Measurements from ENCODE around the gene FCF1.
"Not testable (repeated sequence)": the region's sequence is repeated elsewhere in the genome, so short reads cannot be mapped to it uniquely, and the experiment has no call there.

FCF1 gene

DNA sequence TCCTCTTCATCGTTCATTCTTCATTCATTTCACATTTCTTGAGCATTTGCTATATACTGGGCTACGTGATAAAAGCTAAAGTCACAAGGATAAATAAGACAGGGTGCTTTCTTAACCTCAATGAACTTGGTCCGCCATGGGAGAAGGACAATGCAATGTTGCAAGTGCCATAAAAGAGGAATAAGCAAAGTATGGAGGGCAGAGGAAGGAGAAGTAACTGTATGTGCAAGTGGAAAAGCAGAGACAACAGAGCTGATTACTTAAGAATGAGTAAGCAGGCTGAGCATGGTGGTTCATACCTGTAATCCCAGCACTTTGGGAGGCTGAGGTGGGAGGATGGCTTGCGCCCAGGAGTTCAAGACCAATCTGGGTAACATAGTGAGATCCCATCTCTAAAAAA is 14.5 kb upstream of the FCF1 start:
- no peak for DNase-seq (ENCODE audit: low read depth in 2 of 2)

DNA sequence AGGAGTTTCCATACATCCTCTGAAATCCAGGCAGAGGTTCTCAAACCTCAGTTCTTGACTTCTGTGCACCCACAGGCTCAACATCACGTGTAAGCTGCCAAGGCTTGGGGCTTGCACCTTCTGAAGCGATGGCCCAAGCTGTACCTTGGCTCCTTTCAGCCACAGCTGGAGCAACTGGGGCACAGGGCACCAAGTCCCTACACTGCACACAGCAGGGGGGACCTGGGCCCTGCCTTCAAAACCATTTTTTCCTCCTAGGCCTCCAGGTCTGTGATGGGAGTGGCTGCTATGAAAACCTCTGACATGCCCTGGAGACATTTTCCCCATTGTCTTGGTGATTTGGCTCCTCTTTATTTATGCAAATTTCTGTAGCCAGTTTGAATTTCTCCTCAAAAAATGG is 10.7 kb upstream of the FCF1 start:
- DNase-seq (ENCODE audit: low read depth in 2 of 2), result no peak

DNA sequence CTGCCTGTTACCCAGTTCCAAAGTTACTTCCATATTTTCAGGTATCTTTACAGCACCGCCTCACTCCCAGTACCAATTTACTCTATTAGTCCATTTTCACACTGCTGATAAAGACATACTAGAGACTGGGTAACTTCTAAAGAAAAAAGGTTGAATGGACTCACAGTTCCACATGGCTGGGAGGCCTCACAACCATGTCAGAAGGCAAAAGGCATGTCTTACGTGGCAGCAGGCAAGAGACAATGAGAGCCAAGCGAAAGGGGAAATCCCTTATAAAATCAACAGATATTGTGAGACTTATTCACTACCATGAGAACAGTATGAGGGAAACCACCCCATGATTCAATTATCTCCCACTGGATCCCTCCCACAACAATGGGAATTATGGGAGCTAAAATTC is 9.9 kb upstream of the FCF1 start:
- DNase-seq (ENCODE audit: low read depth in 2 of 2), result no peak

DNA sequence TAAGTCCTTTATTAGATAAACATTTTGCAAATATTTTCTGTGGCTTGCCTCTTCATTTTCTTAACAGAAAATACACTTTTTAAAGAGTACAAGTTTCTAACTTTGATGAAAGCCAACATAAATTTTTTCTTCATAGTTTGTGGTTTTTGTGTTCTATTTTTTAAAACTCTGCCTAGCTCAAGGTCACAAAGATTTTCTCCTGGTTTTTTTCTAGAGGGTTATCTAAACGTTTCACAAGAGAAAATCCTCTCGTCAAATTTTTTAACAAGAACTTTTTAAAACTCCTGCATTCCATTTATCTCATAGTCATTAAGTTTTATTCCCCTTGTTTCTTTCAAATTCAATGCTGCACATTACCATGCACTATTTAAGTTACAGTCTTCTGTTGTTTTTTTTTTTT is 8.3 kb upstream of the FCF1 start:
- DNase-seq (ENCODE audit: low read depth in 2 of 2), result no peak

DNA sequence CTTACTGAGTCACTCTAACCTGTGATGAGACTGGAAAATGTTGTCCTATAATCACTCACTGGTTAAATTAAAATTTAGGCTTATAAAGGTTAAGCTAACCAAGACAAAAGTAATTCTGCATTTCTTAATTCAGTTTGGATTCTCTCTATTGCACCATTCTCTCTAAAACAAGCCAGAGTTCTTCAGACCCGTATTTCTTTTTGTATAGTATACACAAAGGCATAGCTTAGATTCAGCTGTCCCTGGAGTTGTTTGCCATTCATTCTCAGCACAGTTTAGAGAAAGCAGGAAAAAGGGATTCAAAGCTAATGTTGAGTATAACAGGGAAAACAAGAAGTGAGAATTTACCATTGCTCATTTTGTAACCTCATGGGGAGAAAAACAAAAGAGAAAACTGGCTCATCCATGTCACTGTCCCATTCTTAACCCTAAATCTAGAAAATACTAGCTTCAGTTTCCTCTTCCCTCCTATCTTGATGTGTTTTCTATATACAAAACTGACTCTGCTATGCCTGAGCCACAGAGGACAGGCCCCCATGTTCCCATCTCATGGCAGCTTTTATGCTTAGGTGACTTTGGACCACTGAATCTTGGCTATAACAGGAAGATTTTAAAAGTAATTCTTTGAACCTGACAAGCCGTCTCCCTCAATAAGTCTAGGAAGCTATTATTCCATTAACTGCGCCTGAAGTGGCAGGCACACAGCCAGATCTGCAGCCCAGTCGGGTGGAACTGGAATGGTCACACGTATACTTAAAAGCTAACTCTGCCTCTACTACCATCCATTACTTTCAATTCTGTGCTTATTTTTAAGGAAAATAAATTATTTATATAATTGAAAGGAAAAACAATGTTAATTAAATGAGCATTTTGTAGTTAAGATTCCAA is 7.1 kb upstream of the FCF1 start:
- no peak for DNase-seq (ENCODE audit: low read depth in 2 of 2)

DNA sequence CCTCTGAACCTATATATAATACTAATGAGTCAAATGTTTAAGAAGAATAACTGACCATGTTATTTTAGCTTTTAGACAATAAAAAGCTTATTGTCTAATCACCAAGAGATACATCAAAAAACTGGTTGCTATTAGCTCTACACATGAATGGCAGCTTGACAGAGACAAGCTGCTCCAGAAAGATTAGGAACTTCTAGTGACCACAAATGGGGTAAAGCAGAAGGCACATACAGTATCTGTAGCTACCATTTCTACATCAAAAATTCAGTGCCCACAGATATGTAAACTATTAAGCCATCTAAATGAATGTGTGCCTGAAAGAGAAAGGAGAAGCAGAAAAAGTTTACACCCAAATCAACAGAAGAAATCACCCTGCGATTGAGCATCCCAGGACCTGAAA is 2.5 kb upstream of the FCF1 start:
- no peak for DNase-seq (ENCODE audit: low read depth in 2 of 2)

DNA sequence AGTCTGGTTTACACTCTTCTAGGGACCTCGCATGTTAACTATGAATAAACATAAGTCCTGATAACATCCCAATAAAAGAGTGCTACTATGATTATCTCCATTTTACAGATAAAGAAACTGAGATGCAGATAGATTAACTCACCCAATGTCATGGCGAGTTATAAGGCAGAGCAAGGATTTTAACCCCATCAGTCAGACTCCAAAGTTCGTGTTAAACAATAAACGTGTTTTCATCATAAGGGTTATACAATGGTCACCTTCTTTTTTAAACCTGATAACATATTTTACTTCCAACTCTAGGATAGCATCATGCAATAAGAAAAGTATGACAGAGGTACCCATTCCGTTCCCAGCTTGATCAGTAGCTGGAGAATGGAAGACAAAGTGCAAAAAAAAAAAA is 1.3 kb upstream of the FCF1 start:
- DNase-seq (ENCODE audit: low read depth in 2 of 2), result no peak

DNA sequence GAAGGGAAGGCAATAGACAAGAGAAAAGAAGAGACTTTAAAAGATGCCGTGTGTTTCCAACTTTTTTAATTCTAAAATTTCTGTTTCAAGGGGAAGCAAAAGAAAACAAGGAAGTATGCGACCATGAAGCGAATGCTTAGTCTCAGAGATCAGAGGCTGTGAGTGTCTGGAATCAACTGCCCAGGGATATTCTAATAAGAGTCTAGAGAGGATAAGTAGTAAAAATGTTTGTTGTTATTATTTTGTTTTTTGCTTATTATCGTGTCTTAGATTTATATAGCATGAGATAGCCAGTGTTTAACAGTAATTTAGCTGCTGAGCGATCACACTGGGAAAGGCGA is 421 bp downstream of the FCF1 start:
- DNase-seq (ENCODE audit: low read depth in 2 of 2), result no peak

DNA sequence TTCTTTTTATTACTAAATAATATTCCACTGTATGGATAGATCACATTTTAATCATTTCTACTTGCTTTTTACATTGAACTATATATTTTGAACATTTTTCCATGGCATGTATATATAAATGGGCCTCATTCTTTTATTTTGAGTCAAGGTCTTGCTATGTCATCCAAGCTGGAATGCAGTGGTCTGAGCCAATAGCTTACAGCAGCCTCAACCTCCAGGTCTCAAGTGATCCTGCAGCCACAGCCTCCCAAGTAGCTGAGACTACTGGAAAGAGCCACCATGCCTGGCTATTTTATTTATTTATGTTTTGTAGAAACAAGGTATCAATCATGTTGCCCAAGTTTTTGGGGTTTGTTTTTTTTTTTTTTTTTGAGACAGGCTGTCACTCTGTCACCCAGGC is 7.6 kb downstream of the FCF1 start:
- no peak for DNase-seq (ENCODE audit: low read depth in 2 of 2)

DNA sequence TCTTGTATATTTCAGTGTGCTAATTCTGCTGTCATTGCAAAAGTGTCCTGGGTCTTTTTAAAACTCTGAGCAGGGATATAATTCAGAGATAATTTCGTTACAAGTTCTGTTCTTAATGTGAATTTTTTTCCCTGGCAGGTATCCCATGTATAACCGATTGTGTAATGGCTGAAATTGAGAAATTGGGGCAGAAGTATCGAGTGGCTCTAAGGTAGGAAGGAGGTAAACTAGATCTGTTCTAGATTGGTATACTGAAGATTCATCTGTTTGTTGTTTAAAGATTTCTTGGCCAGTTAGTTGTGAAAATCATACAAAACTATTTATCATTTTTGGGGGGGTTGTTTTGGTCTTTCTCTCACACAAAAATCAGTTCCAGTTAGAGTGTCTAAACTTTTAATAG is 10.2 kb downstream of the FCF1 start:
- DNase-seq (ENCODE audit: low read depth in 2 of 2), result no peak

DNA sequence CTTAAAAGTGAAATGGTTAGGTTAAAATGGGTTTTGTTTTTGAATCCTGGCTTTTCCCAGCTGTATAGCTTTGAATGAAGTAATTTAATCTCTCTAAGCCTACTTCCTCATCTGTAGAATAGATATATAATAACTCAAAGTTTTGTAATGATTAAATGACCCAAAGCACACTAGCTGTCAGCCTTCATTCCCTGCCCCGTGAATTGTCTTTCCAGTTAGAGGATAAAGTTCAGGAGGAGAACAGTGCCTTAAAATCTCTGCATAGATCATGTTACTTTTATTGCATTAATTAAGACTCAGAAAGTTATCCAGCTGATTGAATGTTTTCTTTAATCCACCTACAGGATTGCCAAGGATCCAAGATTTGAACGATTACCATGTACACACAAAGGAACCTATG is 19.4 kb downstream of the FCF1 start:
- no peak for DNase-seq (ENCODE audit: low read depth in 2 of 2)

DNA sequence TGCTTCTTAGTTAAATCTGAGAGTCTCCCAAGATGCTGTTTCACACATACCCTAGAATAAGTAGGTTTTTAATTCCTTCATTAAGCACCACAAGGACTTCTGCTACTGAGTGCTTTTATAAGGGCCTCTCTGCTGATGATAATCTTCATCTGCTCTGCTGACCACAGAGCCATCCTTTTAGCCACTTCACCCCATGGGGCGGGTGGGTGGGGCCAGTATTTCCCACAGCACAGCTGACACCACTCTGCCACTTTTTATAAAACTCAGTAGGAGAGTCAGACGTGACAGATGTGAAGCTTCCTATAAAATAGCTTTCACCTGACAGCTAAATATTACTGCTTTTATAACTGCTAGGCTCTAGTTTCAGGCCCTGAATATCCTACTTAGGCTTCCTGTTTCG is 20.3 kb downstream of the FCF1 start:
- DNase-seq (ENCODE audit: low read depth in 2 of 2), result no peak

DNA sequence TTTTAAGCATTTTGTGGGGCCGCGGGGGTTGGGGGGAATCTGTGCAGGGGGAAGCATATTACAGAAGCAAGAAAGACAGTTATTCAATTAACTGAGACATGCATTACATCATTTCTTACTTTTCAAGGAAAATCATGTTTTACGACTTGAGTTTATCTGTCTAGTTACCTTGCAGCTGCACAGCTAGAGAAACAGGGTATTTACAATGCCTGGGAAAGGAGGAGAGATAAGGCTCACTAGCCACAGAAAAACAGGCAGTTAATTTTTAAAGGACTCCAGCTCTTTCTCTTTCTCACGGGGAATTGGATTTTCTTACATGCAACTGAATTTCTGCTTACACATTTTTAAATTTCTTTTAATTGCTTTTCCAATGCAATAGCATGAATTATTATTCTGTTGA is 22.2 kb downstream of the FCF1 start:
- DNase-seq (ENCODE audit: low read depth in 2 of 2), result no peak

DNA sequence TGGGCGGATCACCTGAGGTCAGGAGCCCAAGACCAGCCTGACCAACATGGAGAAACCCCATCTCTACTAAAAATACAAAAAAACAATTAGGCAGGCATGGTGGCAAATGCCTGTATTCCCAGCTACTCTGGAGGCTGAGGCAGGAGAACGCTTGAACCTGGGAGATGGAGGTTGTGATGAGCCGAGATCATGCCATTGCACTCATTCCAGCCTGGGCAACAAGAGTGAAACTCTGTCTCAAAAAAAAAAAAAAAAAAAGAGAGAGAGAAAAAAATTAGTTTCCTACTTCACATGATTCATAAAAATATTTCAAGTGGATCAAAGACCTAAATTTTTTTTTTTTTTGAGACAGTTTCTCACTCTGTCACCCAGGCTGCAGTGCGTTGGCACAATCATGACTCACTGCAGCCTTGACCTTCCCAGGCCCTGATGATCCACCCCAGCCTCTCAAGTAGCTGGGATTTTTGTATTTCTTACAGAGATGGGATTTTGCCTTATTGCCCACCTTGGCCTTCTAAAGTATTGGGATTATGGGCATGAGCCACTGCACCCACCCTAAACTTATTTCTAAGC is 24.9 kb downstream of the FCF1 start:
- DNase-seq (ENCODE audit: low read depth in 2 of 2), result no peak

DNA sequence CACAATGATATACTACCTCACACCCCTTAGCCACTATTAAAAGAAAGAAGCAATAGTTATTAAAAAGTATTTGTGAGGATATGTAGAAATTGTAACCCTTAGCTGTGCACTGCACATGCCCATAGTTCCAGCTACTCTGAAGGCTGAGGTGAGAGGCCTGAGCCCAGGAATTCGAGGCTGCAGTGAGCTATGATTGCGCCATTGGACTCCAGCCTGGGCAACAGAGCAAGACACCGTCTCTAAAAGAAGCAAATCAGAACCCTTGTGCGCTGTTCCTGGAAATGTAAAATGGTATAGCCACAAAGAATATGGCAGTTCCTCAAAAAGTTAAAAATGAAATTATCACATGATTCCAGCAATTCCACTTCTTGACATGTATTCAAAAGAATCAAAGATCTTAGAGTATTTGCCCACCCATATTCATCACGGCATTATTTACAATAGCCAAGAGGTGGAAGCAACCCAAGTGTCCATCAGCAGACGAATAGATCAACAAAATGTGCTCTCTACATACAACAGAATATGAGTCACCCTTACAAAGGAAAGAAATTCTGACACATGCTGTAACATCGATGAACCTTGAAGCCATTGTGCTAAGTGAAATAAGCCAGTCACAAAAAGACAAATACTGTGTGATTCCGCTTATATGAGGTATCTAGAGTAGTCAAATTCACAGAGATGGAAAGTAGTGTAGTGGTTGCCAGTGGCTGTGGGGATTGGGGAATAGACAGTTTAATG is 26.5 kb downstream of the FCF1 start:
- no peak for DNase-seq (ENCODE audit: low read depth in 2 of 2)

DNA sequence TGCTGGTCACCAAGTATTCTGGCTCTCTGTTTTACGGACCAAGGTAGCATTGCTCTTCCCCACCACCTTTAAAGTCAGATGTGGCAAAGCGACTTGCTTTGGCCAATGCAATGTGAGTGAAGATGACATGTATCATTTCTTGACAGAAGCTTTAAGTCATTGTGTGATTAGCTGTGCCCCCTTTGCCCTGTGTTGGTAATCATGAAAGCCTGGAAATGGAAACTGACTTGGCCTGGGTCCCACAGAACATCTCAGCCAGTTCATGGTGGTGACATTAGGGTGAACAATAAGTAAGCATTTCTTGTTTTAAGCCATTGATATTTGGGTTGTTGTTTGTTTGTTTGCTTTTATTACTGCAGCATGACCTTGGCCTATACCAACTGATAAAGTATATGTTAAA is 34.3 kb downstream of the FCF1 start:
- DNase-seq (ENCODE audit: low read depth in 2 of 2), result no peak

DNA sequence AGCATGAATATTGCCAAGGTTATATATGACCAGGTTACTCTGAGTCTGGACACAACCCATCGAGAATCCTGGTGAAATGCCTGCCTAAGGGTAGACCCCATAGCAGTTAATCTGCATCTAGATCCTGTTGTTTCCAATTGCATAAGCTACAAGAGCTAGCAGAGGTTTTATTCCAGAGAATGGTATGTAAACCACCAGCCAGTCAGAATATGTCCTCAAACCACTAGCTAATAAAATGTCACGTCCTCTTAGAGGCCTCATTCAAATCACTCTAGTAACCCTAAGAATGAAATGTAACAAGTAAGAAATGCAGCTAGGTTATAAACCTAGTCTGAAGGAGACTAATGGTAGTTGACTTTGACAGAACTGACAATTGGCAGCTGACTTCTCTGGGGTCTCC is 41.2 kb downstream of the FCF1 start:
- DNase-seq (ENCODE audit: low read depth in 2 of 2), result no peak

DNA sequence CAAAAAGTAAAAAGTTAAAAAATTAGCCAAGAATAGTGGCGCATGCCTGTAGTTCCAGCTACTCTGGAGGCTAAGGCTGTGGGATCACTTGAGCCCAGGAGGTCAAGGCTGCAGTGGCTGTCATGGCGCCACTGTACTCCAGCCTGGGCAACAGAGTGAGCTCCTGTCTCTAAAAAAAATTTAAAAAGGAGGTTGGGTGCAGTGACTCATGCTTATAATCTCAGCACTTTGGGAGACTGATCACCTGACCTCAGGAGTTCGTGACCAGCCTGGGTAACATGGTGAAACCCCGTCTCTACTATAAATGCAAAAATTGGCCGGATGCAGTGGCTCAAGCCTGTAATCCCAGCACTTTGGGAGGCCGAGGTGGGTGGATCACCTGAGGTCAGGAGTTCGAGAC is 42.0 kb downstream of the FCF1 start:
- DNase-seq (ENCODE audit: low read depth in 2 of 2), result no peak

DNA sequence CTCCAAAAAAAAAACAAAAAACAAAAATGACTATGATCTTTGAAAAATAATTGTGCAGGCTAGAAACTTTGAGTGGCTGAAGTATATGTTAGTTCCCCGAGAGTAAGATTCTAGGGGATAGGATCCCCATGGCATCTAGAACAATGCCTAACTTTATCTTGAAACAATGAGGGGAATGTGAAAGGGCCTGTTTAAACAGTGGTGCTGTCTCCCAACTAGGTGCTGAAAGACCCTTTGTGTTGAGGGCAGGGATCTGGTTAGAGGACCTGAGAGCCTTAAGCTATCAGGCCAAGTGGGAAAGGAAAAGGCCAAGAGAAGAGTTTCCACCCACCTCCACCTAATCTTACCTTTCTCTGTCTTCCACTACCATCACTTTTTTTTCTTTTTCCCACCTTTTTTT is 43.4 kb downstream of the FCF1 start:
- no peak for DNase-seq (ENCODE audit: low read depth in 2 of 2)

DNA sequence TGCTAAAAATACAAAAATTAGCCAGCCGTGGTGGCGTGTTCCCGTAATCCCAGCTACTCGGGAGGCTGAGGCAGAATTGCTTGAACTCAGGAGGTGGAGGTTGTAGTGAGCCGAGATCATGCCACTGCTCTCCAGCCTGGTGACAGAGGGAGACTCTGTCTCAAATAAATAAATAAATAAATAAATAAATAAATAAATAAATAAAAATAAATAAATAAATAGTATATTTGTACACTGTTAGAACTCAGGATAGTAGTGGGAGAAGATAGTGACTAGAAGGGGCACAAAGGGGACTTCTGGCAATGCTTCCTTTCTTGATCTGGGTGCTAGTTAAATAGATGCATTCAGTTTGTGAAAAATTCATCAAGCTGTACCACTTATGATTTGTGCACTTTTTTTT is 45.6 kb downstream of the FCF1 start:
- not testable (repeated sequence) for DNase-seq (ENCODE audit: low read depth in 2 of 2)

DNA sequence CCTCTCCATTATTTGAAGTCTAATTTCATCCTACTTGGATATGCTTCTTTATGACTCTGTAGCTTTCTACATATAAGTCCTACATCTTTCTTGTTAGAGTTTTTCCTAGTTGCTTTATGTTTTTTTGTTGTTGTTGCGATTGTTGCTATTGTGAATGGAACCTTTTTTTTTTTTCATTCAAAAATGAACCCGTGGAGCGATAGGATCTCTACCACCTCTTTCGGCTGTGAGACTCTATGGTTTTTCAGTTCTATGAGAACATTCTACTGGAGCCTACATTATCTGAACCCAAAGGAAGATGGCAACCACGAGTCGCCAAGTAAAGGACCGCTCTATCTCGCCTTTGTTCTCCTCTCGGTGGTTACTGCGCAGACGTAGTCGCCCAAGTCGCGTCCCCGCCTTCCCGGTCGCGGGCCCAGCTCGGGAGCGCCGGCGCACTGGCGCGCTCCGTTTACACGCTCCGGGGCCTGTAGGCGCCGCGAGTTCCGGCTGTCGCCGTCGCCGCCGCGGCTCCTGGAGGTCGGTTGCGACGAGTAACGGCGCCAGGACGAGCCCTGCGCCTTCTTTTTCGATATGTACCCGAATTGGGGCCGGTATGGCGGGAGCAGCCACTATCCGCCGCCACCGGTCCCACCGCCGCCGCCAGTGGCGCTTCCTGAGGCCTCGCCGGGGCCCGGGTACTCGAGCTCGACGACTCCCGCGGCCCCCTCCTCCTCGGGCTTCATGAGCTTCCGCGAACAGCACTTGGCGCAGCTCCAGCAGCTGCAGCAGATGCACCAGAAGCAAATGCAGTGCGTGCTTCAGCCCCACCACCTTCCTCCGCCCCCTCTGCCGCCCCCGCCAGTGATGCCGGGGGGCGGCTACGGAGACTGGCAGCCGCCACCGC is 50.2 kb downstream of the FCF1 start, which contains the start of gene YLPM1:
Gene YLPM1, plus strand, starts transcription at position 400 of the 886 bp plus-strand sequence. Its CDS starts 174 bp downstream, at position 574.
- peak; percentile 79 to 85 for DNase-seq (ENCODE audit: low read depth in 2 of 2)

All from stimulated activated CD4-positive, alpha-beta T cell treated with anti-CD3 and anti-CD28 coated beads, Interleukin-4, amount 100 ng/mL, for 48 hours (primary cell).